ENCODE data around the gene SKIDA1.

The SKIDA1 gene

GRCh38 chr10:21529032-21529910 lies 3.8 kb upstream of the SKIDA1 start:
- CTCF ChIA-PET: no interaction called here
- TF ChIP-seq FOXA1 (IDR thresholded peaks at IDR 0.05) (no peak), NFRKB (IDR thresholded peaks at IDR 0.05) (no peak), LEF1 (IDR thresholded peaks at IDR 0.05; ENCODE audit: borderline replicate concordance) (no peak), ELF4 (IDR thresholded peaks at IDR 0.05) (no peak), TARDBP (IDR thresholded peaks at IDR 0.05) (no peak), SP1 (IDR thresholded peaks at IDR 0.05) (no peak), BHLHE40 (IDR thresholded peaks at IDR 0.05; ENCODE audit: borderline replicate concordance) (no peak), ARNT (IDR thresholded peaks at IDR 0.05) (no peak), PKNOX1 (IDR thresholded peaks at IDR 0.05) (no peak), HDGF (IDR thresholded peaks at IDR 0.05; ENCODE audit: borderline replicate concordance) (no peak), FOXM1 (IDR thresholded peaks at IDR 0.05; ENCODE audit: borderline replicate concordance) (no peak), ZNF384 (IDR thresholded peaks at IDR 0.05) (no peak), L3MBTL2 (conservative IDR thresholded peaks at IDR 0.05) (no peak), CTBP1 (IDR thresholded peaks at IDR 0.05; ENCODE audit: borderline replicate concordance) (no peak), FOXK2 (IDR thresholded peaks at IDR 0.05) (no peak), SUZ12 (IDR thresholded peaks at IDR 0.05) (no peak)
- POLR2A ChIA-PET: interaction anchor here (1.4 to 1.8 kb wide), 2 partner anchors 11 to 33 kb away, joined by 7 to 10 read pairs; no protein-coding TSS in a partner anchor
- DNase-seq (ENCODE audit: extremely low spot score): no peak

DNA sequence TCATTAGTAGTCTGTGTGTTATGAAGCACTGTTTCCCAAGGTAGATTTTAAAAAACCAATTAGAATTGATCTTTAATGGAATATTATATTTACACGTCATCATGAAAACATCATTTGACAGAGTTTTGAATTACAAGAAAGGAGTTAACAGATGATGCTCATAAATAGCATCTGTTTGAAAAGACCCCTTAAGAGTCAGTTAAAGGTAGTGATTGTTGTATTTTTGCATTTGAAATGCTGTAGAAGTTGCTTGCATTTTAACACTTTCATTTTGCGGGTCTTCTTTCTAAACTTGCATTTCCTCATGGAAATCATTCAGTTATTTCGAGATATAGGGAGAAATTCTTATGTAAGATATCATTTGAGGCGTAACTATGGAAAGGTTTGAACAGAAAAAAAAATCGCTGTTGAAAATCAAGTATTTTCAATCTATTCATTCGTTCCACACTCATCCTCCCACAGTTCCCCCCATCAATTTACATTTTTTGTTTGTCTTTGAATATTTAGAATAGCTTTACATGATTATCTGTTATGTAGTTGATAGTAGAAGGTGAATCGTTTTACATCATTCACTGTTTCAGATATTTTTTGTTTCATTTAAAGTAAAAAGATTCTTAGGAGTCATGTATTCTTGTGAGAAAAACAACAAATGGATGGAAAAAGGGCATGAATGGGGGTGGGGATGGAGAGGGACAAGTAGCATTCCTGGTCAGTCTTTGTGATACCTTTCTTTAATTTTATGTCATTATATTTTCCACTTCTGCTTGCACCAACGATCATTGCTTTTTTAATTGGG lies 3.0 kb upstream of the SKIDA1 start:
- POLR2A ChIA-PET: interaction anchor here (1.4 to 3.2 kb wide), 4 partner anchors 10 to 32 kb away, joined by 7 to 49 read pairs (median 15); no protein-coding TSS in a partner anchor
- TF ChIP-seq FOXA1 (IDR thresholded peaks at IDR 0.05) (no peak), ELF4 (IDR thresholded peaks at IDR 0.05) (no peak), LEF1 (IDR thresholded peaks at IDR 0.05; ENCODE audit: borderline replicate concordance) (no peak)
- no peak for DNase-seq (ENCODE audit: extremely low spot score)
- CTCF ChIA-PET: no interaction called here

GRCh38 chr10:21527598-21528235 lies 2.2 kb upstream of the SKIDA1 start:
- DNase-seq (ENCODE audit: extremely low spot score): no peak
- TF ChIP-seq FOXM1 (IDR thresholded peaks at IDR 0.05; ENCODE audit: borderline replicate concordance): no peak
- TF ChIP-seq SP1 (IDR thresholded peaks at IDR 0.05): no peak
- no peak for TF ChIP-seq TARDBP (IDR thresholded peaks at IDR 0.05)
- no peak for TF ChIP-seq BHLHE40 (IDR thresholded peaks at IDR 0.05; ENCODE audit: borderline replicate concordance)
- TF ChIP-seq ELF4 (IDR thresholded peaks at IDR 0.05): no peak
- POLR2A ChIA-PET: interaction anchor here (1.0 to 3.2 kb wide), 6 partner anchors 9 to 200 kb away, joined by 3 to 56 read pairs (median 17); no protein-coding TSS in a partner anchor
- CTCF ChIA-PET: no interaction called here

DNA sequence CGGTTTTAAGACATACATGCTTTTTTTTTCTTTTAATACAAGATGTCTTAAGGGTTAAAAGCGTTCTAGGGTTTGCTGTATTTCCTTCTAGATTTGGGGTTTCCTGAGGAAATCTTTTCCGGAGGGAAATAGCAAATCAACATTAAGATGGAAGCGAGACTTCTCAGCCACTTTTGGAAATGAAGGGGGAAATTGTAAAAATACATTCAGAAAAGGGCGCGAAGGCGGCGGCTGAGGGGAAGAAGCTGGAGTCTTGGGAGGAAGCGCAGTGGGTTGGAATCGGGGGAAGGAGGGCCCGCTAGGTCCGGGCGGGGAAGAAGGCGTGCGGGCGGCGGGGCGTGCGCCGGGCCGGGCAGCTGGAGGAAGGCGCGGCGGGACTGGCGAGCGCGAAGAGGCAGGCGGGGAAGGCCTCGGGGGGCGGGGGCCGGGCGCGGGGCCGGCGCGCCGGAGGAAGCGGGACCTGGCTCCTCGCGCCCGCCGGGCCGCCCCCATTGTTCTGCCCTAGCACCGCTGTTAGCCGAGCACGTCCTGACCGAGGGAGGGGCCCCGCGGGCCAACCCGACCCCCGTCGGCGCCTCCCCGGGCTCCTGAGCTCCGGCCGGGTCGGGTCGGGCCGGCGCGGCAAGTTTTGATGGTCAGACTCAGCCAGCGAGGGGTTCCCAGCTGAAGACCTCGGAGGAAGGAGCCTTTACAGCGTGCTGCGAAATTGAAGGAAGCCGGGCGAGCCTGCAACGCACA lies 1.5 kb upstream of the SKIDA1 start:
- POLR2A ChIA-PET: interaction anchor here (1.0 to 3.2 kb wide), 8 partner anchors 9 to 201 kb away, joined by 3 to 56 read pairs (median 10); no protein-coding TSS in a partner anchor
- CTCF ChIA-PET: no interaction called here
- no peak for DNase-seq (ENCODE audit: extremely low spot score)
- no peak for TF ChIP-seq LEF1 (IDR thresholded peaks at IDR 0.05; ENCODE audit: borderline replicate concordance)
- TF ChIP-seq TARDBP (IDR thresholded peaks at IDR 0.05): no peak
- TF ChIP-seq SP1 (IDR thresholded peaks at IDR 0.05): no peak
- peak; percentile 38; the same call in 1 of the 2 replicates for TF ChIP-seq L3MBTL2 (conservative IDR thresholded peaks at IDR 0.05)
- TF ChIP-seq FOXK2 (IDR thresholded peaks at IDR 0.05): no peak

DNA sequence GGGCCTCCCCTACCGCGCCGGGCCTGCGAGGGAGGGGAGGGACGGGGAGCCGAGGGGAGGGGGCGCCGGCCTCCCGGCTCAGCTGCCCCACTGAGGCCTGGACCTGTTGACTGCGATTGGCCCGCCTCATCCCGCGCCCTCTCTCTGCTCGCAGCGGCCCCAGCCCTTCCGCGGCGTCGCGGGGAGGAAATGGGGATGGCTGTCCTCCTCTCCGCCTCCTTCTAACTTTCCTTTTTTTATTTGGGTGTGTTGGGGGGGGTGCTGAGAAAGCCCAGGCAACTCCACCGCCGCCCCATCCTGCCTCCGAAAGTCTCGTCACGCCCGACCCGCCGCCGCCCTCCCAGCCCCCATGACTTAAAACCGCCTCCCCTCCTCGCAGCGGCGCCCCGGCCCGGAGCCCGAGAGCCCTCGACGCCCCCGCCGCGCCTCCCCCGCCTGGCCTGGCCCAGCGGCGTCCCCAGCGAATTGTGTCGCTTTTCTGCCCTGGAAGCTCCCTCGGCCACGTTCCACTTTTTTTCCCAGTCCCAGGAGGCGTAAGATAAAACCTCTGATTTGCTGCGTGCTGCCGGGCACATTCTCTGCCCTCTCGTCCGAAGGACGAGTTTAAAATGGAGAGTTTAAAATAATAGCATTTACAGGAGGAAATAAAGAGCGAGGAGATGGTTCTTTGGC lies 842 bp upstream of the SKIDA1 start:
- DNase-seq (ENCODE audit: extremely low spot score): peak; percentile 51
- TF ChIP-seq SUZ12 (IDR thresholded peaks at IDR 0.05) (no peak), L3MBTL2 (conservative IDR thresholded peaks at IDR 0.05) (peak; percentile 75)
- POLR2A ChIA-PET: interaction anchor here (0.7 to 3.2 kb wide), 24 partner anchors 8 to 429 kb away, joined by 3 to 56 read pairs (median 5); no protein-coding TSS in a partner anchor
- CTCF ChIA-PET: interaction anchor here (1.1 kb wide), 1 partner anchor 15 kb away, joined by 3 read pairs; no protein-coding TSS in a partner anchor

All from HEK293T (cell line).